CD1c-positive myeloid dendritic cell (primary cell): ENCODE data around the gene GLI2.

ENCODE experiments used
- DNase-seq: peaks from one replicate; pipeline ENCODE4 v3.0.0-alpha.2; 2016; ENCODE audit errors: extremely low spot score

Gene GLI2

DNA sequence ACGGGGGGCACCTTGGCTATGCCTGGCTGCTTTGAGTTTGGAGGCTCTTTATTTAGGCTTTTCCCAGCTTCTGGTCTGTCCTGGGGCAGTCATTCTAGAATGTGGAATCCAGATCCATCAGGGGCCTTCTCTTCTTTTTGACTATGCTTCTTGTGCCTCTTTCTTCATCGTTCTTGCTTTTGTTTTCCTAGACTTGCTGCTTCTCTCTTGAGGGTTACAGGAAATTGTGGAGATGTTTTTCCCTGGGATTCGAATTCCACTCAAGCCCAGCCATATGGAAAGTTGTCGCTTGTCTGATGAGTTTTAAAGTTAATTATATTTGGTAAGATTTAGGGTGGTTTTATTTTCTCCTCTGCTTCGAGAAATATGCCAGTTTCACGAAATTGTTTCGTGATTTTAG is 2.4 kb downstream of the GLI2 start:
- no peak for DNase-seq

DNA sequence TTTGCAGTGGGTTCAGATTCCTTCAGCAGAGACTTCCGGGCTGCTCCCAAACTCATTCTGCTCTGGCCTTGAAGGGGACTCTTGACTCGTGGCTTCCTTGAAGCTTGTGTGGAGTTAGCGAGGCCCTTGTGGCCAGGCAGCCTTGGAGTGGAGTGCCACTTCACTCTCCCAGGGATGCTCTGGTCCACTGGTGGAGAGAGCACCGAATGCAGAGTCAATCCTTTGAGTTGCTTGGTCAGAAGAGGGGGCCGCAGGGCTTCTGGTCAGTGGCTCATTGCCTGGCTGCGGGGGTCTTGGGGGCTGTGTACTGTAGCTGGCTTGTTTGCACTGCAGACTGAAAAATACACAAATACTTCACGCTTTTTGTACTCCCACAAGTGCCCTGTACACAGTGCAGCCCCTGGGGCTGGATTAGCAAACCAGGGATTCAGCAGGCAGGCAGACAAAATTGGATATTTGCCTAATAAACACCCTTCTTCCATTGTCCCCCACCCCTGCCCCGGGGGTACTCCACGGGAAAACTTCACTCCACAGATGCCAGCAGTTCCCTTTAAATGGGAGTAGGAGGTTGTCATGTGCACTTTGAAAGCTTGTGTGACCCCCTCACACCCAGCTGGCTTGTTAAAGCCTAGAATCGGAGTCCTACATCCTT is 3.2 kb downstream of the GLI2 start:
- no peak for DNase-seq

DNA sequence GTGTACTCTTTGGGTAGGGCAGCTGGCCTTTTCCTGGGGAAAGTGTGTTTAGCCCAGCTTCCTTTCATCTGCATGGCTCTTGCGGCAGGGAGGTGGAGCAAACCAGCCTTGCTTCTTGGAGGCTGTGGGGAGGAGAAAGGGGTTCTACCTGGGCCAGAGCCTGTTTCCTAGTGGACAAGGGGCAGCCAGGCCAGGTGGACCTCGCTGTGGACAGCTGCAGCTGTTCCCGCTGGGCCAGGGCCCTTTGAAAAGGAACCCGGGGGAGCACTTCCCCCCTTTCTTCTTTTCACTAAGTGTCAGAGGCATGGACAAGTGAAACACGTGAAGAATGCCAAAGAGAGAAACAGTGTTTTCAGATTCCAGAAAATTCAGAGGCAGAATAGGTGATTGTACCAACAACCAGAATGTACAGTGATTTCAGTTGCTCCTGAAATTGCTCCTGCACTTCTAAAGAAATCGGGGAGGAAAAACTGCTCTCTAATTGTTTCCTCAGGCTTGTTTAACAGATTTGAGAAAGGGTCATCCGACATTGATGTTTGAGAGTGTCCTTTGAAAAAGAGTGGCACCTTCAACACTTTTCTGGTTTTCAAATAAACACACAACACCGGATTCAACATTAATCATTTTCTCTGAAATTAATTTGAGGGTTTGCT is 3.9 kb downstream of the GLI2 start:
- no peak for DNase-seq

DNA sequence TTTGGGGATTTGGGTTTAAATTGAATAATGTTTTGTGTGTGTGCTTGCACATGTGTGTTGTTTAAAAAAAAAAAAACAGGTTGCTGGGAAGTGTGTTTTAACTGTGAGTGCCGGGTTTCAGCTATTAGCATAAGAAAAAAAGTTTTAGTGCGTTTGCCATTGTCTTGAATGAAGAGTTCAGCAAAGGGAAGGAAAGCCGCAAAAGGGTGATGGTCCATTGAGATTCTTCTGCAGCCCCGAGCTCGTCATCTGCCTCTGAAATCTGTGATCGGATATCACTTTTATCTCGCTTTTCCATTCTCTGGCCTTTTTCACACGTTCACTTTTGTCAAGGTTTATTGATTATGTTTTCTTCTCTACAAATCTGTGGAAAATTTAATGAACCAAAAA is 4.7 kb downstream of the GLI2 start:
- no peak for DNase-seq

DNA sequence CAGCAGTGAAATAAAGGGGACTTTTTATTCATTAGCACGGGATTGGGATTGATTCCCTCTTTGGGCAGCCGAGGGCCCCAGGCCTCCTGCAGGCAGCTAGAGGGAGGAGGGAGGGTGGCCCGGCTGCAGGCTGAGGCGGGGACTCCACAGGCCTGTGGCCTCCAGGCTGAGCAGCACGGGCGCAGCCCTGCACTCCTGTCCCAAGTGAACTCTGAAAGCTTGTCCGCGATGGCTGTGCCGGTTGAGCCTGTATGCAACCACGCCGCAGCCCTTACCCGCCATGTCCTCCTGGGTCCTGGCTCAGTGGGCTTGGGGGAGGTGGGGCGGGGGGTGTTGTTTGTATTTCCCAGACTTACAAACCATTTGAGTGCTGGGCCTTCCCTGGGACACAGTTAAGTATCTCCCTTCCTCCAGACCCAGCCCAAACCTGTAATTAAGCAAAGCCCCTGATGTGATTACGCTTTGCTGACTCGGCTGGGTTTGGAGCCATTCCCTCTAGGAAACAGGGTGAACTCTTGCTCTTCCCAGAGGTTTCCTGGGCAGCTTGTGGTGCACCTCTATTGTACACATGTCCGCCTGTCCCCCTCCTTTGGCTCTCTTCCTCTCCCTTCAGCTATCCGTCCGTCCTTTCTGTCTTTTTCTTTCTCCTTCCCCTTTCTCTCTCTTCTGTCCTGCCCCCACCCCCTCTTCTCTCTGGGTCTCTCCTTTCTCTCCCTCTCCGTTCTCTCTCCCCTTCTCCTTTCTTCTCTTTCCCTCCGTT is 5.3 kb downstream of the GLI2 start:
- DNase-seq, result no peak

DNA sequence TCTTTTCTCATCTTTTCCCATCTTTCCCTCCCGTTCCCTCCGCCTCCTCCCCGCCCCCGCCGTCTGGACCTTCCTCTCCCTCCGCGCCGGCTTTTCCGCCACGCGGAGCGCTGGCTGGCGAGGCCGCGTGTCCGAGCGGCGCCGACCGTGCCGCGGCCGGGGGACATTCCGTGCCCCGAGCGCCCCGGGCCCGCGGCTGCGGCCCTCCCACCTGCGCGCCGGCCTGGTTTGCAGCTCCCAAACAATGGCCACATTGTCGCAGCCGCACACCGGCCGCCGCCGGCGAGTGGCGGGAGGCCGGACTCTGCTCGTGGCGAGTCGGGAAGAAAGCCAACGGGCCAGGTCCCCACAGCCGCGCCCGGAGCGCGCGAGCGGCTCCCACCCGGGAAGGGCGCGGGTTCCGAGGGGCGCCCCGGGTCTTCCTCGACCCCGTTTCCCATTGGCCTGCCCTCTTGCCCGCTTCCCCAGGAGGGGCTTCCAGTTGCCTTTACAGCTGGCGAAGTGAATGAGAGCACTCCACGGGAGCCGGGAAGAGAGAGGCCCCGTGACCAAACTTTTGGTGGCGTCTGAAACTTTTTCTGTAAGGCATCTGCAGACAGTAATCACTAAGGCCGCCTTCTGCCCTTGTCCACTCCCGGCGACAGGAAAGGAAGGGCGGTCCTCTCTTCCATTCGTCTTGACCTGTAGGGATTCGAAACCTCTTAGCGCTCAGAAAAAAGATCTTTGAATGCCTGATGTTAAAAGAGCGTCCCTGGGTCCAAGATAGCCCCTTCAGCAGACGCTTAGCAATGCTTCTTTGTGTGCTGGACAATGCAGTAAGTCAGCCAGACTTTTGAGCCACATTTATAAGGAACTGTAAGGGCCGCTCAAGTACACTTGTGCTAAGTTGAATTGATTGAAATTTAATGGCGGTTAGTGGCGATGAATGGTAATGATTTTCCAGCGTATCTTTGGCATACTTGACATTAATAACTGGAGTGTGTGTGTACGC is 6.2 kb downstream of the GLI2 start:
- no peak for DNase-seq

DNA sequence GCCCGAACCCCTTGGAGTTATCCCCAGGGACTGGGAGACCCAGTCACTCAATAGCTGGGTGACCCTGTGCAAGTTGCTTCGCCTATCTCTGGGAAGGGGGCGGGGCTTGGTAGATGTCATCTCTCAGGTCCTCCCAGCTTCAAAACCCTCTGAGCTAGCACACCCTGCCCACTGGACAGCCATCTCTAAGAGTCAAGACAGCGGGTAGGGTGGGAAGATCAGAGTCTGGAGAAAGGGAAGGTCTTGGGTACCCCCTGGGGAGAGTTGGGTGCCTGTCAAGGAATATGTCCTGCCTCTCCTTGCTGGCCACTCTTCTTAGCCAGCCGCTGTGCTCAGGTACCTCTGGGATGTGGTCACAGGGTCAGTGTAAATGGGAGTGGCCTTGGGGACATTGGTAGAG is 8.0 kb downstream of the GLI2 start:
- DNase-seq, result no peak

DNA sequence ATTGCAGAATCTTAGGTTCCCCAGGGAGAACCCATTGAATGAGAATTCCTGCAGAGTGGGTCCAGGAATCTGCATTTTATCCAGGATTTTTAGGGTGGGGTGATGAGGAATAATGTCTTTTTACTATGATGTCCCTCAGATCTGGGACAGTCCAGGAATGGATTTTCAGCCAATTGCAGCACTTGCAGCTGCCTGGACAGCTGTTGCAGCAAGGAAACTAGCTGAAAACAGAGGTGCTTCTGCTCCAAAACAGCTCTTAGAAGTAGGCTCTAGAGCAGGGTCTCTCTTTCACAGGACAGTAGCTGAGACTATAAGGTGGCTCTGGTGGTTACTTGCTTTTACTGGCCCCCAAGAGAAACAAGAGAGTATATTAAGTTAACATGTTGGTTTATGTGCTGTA is 9.1 kb downstream of the GLI2 start:
- no peak for DNase-seq

DNA sequence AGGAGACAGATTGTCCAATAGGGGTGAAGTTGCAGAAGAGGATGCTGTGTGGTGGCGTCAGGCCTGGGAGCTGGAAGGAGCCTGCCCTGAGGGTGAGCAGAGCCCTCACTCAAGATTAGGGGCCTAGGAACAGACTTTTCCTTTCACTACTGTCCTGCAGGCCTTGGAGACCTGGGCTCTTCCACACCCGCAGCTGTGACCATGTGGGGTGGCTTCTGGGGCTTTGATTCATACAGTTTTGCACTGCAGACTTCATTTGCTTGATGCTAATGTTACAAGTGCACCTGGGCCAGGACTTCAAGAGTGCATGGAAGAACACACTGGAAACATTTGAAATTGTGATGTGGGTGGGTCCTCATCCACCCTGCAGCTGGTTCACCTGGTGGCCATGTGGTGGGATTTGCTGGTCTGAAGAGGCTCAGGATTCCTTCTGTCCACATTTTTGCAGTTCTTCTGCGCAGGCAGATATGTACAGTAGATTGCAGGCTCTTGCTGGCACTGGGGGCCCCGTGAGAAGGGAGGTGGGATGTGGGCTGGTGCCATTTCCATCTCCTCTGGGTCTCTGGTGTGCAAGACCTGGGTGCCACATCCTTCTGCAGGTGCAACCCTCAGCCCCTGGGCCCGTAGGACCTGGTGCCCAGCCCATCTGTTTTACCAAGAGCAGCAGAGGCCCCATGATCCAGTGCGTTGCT is 9.9 kb downstream of the GLI2 start:
- DNase-seq, result no peak

DNA sequence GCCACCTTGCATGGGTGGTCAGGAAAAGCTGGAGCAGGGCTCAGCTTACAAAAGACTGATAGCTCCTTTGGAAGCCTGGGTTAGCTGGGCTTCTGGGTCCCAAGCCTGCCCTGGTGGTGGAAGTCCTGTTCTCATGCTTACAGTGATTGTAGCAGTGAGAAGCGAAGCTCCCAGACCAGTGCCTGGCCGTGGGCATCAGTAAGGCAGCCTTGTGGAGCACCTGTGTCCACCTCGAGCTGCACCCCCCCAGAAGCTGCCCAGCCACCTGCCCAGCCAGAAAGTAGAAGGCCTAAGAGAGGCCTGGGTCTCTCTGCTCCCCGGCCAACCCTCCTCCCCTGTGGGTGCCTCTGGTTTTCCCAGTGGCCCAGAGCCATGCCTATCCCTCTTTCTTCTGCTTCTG is 10.5 kb downstream of the GLI2 start:
- DNase-seq, result no peak

DNA sequence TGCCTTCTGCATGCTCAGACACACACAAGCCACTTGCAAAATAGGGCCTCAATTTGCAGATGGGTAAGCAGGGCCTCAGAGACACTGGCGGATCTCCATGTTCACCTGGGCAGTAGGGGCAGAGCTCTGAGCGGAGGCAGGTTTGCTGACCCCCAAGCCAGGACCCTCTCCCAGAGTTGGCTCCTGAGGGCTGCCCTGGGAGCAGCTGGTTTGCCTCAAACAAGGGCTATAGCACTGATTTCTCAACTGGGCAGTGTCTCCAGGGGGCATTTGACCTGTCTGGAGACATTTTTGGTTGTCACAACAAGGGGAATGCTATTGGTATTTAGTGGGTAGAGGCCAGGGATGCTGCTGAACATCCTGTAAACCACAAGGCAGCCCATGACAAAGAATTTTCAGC is 11.6 kb downstream of the GLI2 start:
- DNase-seq, result no peak

DNA sequence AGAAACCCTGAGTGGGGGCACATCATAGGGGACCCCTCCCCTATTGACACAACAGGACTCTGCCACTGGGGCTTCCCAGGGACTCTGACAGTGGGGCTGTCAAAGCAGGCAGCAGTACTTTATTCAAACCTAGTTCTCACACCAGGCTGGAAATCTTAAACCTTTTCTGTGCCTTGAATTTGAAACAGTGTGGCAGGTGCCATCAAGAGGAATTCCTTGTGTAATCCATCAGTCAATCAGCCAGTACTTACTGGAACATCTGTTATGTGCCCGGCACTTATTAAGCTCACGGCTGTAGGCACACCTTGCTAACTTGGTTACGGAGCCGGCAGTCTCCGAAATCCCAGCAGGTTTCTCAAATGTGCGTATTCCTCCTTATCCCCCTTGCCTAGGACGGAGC is 12.0 kb downstream of the GLI2 start:
- no peak for DNase-seq

DNA sequence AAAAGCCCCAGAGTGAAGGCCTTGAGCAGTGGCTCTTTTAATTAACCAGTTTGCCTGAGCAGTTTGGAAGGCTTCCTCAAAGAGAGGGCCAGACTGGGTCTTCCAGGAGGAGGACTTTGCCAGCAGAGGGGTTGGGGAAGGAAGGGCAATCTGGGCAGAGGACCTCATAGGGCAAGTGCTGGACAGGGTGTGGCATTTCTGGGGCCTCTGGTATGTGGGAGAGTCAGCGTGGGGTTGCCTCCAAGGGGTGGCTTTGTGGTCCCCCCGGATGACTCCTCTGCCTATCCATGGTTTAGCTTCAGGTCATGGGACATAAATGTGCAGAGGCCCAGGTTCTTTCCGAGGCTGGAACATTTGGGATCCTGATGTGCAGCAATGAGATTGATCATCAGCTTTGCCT is 12.6 kb downstream of the GLI2 start:
- no peak for DNase-seq

DNA sequence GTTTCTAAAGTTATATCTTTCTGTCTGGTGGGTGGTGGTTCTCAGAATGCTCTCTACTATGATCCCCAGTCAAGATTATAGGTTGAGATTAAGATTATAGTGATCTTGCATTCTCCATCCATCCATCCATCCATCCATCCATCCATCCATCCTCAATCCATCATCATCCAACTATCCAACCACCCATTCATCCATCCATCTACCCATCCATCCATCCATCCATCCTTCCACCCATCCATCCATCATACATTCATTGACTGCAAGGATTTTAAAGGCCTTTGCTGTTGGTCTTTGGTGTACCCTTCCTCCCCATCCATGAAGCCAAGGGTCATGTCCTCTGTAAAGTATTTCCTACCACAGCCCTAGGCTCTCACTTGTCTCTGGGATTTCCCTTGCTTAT is 13.1 kb downstream of the GLI2 start:
- DNase-seq, result no peak

DNA sequence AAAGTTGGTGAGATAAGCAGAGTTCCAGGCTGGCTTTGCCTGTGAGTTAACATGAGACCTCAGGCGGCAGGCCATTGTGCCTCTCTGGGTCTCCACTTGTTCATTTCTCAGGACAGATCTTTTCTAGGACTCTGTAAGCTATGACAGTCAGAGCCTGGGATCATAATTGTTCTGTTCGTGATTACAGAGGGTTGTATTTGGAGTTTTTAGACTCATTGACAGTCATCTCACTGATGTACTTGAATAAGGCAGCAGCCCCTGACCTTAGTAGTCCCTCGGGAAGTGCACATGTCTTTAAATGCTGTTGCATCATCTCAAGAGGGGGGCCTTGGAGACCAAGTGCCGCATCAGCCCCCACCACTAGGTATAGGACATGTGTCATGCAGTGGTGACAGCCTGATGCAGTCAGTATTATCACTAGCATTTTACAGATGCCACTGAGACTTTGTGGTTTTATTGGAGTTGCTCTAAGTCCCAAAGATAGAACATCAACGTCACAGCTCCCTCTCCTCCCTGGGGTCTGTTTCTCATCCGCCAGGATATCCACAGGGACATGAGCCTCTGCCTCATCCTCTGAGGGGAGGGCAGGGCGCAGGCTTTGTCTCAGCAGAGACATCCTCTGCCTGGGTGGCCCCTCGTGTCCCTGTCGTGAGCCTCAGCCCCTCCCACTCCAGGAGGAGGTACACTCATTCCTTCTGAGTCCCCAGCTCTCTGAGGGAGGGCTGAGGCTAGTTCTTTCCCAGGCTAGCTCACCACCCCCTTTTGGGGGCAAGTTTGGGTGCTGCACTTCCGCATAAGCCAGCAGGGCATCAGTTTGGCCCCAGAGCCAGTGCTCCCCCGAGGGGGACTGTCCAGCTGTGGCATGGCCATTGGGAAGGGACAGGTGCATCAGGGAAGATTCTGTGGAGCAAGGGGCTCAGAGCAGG is 14.1 kb downstream of the GLI2 start:
- DNase-seq, result no peak

DNA sequence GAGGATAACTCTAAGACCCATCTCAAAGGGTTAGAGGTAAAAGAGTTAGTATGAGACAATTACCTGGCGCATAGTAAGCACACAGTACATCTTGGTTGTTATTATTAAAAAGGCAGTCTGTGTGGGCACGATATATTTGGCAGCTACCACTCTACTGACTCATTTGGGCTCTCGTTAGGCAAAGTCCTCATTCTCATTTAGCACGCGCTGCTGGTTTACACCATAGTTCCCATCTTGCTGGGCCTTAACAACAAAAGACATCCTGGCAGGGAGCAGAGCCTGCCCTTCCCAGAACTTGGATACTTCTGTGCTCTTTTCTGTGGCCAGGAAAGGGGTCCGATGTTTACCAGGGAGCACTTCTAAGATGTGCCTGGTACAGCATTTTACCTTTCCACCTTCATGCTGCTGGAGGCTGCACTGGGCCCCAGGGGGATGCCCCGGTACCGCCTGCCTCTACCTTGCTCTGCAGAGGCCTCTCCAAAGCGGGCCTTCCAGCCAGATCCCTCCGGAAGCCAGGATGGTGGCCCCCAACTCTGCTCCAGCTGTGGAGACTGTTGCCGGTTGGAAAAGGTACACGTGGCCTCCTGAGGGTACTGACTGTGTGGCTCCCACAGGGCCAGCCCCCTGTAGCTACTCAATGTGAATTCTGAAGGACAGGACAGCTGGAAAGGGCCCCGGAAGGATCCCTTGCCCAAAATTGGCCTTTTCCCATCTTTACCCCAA is 15.0 kb downstream of the GLI2 start:
- DNase-seq, result no peak

DNA sequence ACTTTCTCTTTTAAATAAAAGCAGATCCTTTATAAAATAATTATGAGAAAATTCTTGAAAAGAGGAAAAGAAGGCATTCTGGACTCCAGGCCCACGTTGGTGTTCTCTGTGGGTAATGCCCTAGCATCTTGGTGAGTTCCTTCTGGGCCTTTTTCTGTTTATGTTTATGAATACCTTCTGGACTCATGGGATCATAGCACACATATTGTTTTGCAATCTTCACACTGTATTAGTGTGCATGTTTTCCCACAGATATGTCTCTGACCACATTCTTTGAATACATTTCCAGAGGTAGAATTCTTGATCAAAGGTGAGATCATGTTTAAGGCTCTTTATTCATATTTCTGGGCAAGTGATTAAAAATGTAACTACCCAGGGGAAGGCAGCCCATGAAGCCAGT is 15.9 kb downstream of the GLI2 start:
- no peak for DNase-seq

DNA sequence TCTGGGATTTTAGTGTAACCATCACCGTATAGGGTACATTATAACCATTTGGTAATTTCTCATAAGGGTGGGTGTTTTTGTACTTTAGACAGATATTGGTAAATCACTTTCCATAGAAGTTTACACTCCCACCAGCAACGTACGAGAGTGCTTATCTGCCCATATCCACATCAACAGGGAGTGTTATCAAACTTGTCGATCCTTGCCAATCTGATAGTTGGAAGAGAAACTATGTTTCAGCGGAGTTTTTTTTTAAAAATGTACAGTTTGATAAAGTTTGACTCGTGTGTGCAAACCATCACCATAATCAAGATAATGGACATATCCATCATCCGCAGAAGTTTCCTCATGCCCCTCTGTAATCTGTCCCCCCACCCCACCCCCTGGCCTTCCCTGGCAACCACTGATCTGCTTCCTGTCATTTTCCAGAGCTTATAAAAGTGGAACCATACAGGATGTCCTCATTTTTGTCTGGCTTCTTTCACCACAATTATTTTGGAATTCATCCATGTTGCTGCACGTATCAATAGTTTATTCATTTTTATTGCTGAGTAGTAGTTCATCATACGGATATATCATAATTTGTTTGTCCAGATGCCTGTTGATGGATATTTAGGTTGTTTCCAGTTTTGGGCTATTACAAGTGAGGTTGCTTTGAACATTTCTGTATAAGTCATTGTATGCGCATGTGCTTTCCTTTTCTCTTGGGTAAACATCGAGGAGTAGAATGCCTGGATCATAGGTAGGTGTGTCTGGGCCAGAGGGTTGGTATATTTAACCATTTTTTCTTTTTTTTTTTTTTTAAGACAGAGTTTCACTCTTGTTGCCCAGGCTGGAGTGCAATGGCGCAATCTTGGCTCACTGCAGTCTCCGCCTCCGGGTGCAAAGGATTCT is 18.6 kb downstream of the GLI2 start:
- DNase-seq, result no peak
